Muscle of leg (tissue), 11 donors: ENCODE results near the gene GRIK2. TPM values are rescaled to one million over a fixed set of nuclear protein-coding genes. Genes with fewer than 3 reads are reported as not detected.

ENCODE experiments used
- DNase-seq: peaks from one replicate; pipeline ENCODE4 v3.0.0; 2013
- H3K27ac ChIP-seq: one replicate; pipeline ENCODE4 v1.5.1; 2013; ENCODE audit warnings: mild to moderate bottlenecking, low read length, control low read depth
- H3K27me3 ChIP-seq: one replicate; pipeline ENCODE4 v1.6.1; 2013; ENCODE audit warnings: low read length; ENCODE audit not compliant: control insufficient read depth, insufficient read depth
- H3K36me3 ChIP-seq: one replicate; pipeline ENCODE4 v1.6.1; 2013; ENCODE audit warnings: low read length; ENCODE audit not compliant: control insufficient read depth, insufficient read depth
- H3K4me1 ChIP-seq: one replicate; pipeline ENCODE4 v1.6.1; 2013; ENCODE audit warnings: low read length; ENCODE audit not compliant: control insufficient read depth, insufficient read depth
- H3K4me3 ChIP-seq: one replicate; pipeline ENCODE4 v1.5.1; 2013; ENCODE audit warnings: low read length, control low read depth
- H3K9me3 ChIP-seq: replicated peaks from 2 replicates; pipeline ENCODE4 v1.6.1; 2013; ENCODE audit warnings: low read depth, low read length; ENCODE audit not compliant: control insufficient read depth
- WGBS: methylation state at CpG from one replicate; pipeline ENCODE4 v1.1.5; 2013; ENCODE audit warnings: missing lambda C conversion rate; ENCODE audit not compliant: insufficient coverage; 5-methylcytosine and 5-hydroxymethylcytosine counted together
- polyA plus RNA-seq, 8 donors: library from polyadenylated mRNA; unstranded; fragments of 120-200 nt; gene quantifications; one replicate each; pipeline versions ENCODE4 v1.2.1 to v1.2.3, GENCODE V29; 2013; ENCODE audit warnings: inconsistent platforms in 1 of 8, low replicate concordance in 1 of 8; ENCODE audit not compliant: insufficient read length in 8 of 8, insufficient read depth in 1 of 8
- total RNA-seq: library from RNA; stranded (reverse); fragments of 120-200 nt; gene quantifications from one replicate; pipeline ENCODE4 v1.2.4, GENCODE V29; 2013

The GRIK2 gene
- total and polyA plus RNA-seq, 9 donors = 1.2 to 4.0 (median 1.9) TPM

DNA sequence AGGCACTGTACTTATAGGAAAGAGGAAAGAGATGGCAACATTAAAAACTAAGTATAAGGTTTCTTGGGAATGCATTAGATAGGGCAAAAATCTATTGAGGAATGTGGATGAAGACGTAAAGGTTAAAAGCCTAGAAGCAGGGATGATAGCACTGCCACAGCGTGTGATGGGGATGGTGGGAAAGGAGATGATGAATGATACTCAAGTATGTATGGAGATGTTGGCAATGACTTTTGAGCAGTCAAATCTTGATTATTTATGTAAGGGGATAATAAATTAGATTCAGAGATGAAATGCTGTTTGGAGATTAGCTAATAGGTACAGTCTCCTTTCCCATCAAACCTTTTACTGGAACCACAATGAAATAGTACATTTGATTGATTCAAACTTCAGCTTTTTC, 432.8 kb downstream of the GRIK2 start:
- Histone ChIP-seq H3K4me3 (no peak overlapping the region), H3K9me3 (peaks cover 3% of the 10 kb centered on the region), H3K27ac (no peak overlapping the region), H3K4me1 (no peaks in the 10 kb centered on the region), H3K27me3 (no peaks in the 10 kb centered on the region), H3K36me3 (no peaks in the 10 kb centered on the region)
- 80% methylated on average over 2 of the region's 2 CpGs for WGBS
- no peak for DNase-seq

DNA sequence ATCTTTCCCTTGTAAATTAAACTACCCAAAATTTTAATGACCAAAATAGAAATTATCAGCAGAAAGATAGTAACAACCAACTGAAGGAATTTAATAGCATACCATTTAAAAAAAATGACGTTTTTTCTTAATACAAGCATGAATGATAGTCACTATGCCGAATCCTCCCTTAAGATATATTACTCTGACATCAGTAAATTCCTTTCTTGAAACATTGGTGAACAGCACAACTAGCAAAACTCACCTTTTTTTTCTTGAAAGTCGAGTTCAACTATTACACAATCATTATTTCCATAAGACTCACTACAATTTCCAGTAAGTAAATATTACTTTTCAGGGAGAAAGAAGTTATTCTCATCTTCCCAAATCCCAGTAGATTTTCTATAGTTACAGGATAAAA, 433.2 kb downstream of the GRIK2 start:
- DNase-seq = peak; percentile 12
- Histone ChIP-seq H3K4me1 (no peaks in the 10 kb centered on the region), H3K36me3 (no peaks in the 10 kb centered on the region), H3K27me3 (no peaks in the 10 kb centered on the region), H3K9me3 (peaks cover 3% of the 10 kb centered on the region), H3K4me3 (no peak overlapping the region), H3K27ac (no peak overlapping the region)
- no CpG with 5 or more reads among the region's 3 CpGs for WGBS

DNA sequence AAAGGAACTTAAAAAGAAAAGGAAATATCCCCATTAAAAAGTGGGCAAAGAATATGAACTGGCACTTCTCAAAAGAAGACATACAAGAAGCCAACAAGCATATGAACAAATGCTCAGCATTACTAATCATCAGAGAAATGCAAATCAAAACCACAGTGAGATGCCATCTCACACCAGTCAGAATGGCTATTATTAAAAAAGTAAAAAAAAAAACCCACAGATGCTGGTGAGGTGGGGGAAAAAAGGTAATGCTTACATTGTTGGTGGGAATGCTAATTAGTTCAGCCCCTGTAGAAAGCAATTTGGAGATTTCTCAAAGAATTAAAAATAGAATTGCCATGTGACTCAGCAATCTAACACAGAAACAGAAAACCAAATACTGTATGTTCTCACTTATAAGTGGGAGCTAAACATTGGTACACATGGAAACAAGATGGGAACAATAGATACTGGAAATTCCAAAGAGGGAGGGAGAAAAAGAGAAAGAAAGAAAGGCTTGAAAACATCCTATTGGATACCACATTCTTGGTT, 437.1 kb downstream of the GRIK2 start:
- no peak overlapping the region for H3K4me3 ChIP-seq
- H3K4me1 ChIP-seq = no peaks in the 10 kb centered on the region
- H3K9me3 ChIP-seq = peaks cover 3% of the 10 kb centered on the region
- H3K27me3 ChIP-seq = no peaks in the 10 kb centered on the region
- no peak overlapping the region for H3K27ac ChIP-seq
- DNase-seq = no peak
- no peaks in the 10 kb centered on the region for H3K36me3 ChIP-seq

DNA sequence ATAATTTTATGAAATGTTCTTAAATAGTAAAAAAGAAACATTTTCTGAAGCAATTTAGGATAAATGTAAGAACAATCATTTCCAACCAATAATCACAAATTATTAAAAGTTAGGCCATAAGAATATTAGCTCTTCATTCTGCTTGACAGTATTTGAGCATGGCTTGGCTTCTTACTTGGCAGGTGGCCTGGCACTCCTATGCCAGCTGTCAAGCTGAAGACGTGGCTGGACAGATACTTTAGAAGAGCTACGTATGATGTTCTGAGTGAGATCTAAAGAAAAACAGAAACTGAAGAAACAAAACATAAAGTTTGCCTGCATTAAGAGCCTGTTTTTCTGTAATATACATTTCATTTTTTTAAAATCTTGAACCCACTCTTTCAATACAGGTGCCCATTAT, 438.9 kb downstream of the GRIK2 start:
- DNase-seq = peak; percentile 1
- H3K27ac ChIP-seq = no peak overlapping the region
- 20% methylated on average over 1 of the region's 2 CpGs for WGBS

DNA sequence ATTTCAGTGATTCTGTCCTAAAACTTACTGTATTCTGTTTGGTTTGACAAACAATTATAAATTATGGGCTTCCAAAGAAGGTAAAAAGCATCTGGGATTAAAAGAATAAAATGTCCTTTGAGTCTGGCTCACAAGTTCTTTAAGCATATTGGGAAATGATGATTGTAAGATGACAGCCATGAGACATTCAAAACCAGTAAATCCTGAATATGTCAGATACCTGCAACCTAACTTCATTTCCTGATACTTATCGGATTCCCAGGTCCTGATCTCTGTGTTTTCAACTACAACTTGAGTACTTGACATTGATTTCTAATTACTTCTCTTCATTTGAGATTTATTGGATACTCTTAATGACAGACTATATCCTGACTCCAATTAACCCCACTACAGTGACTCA, 446.6 kb downstream of the GRIK2 start:
- no CpG with 5 or more reads among the region's 1 CpG for WGBS
- H3K9me3 ChIP-seq = no peaks in the 10 kb centered on the region
- no peaks in the 10 kb centered on the region for H3K36me3 ChIP-seq
- no peak for DNase-seq
- no peak overlapping the region for H3K4me3 ChIP-seq
- H3K27me3 ChIP-seq = no peaks in the 10 kb centered on the region
- H3K27ac ChIP-seq = no peak overlapping the region
- H3K4me1 ChIP-seq = no peaks in the 10 kb centered on the region

More for the DNA sequence above, 438.9 kb downstream of the GRIK2 start:
- Histone ChIP-seq H3K36me3 (no peaks in the 10 kb centered on the region), H3K9me3 (peaks cover 3% of the 10 kb centered on the region), H3K4me1 (no peaks in the 10 kb centered on the region), H3K4me3 (no peak overlapping the region), H3K27me3 (no peaks in the 10 kb centered on the region)

DNA sequence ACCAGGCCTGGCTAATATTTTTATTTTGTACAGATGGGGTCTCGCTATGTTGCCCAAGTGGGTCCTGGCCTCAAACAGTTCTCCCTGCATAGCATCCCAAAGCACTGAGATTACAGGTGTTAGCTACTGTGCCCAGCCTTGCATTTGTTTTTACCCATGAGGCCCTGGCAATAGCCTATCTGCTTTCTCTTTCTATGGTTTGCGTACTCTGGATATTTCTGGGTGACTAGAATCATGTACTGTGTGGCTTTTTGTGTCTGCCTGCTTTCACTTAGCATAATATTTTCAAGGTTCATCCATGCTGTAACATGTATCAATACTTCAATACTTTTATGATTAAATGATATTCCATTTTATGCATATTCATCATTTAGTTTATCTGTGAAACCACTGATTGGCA, 451.7 kb downstream of the GRIK2 start:
- H3K36me3 ChIP-seq = no peaks in the 10 kb centered on the region
- WGBS = no CpG with 5 or more reads among the region's 2 CpGs
- H3K4me1 ChIP-seq = no peaks in the 10 kb centered on the region
- H3K27ac ChIP-seq = no peak overlapping the region
- no peak for DNase-seq
- no peaks in the 10 kb centered on the region for H3K27me3 ChIP-seq
- H3K4me3 ChIP-seq = no peak overlapping the region
- H3K9me3 ChIP-seq = no peaks in the 10 kb centered on the region

DNA sequence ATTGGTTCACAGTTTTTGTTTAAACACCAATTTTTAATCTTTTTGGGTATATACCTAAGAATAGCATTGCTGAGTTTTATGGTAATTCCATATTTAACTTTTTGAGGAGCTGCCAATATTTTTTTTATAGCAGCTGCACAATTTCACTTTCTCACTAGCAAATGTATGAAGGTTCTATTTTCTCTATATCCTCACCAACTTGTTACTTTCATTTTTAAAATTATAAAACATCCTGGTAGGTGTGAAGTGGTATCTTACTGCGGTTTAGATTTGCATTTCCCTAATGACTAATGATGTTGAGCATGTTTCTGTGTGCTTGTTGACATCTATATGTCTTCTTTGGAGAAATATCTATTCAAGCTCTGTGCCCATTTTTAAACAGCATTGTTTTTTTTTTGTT, 452.1 kb downstream of the GRIK2 start:
- Histone ChIP-seq H3K4me3 (no peak overlapping the region), H3K27me3 (no peaks in the 10 kb centered on the region), H3K9me3 (no peaks in the 10 kb centered on the region), H3K36me3 (no peaks in the 10 kb centered on the region), H3K27ac (no peak overlapping the region), H3K4me1 (no peaks in the 10 kb centered on the region)
- peak; percentile 1 for DNase-seq
- WGBS = no CpG with 5 or more reads among the region's 1 CpG

DNA sequence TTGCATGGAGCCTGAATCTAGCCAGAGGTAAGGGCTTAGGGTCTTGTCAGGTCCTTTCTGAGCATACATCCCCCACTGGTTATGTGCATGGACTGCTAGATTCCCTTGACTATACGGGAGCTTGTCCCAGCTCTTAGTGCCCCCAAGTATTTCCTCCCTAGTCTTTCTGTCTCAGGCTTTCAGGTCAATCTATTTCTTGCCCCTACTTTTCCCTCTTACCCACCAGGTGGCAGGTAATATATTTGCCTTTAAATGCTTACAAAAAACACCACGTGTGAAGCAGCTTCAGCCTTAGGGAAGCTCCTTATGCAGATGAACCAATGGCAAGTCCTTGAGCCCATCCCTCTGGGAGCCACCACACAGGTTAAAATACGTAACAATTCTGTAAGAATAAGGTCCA, 454.2 kb downstream of the GRIK2 start:
- Histone ChIP-seq H3K27ac (no peak overlapping the region), H3K36me3 (no peaks in the 10 kb centered on the region), H3K4me3 (no peak overlapping the region), H3K27me3 (no peaks in the 10 kb centered on the region), H3K4me1 (no peaks in the 10 kb centered on the region), H3K9me3 (no peaks in the 10 kb centered on the region)
- no peak for DNase-seq
- no CpG with 5 or more reads among the region's 3 CpGs for WGBS

DNA sequence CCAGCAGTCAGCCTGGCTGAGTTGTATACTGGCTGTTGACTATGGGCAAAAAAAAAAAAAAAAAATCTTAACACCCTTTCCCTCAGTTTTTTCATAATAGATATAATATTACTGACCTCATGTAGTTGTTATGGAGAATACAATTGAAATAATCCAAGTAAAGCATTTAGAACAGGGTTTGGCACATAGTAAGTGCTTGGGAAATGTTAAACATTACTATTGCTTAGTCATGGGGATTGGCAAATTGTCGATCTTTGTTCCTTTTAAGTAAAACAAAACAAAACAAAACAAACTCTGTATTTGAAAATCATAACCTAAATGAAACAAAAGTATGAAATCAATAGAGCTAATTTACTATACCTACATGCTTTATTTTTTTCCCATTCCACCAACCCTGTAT, 458.4 kb downstream of the GRIK2 start:
- H3K27me3 ChIP-seq = no peaks in the 10 kb centered on the region
- no peak for DNase-seq
- H3K27ac ChIP-seq = no peak overlapping the region
- H3K9me3 ChIP-seq = no peaks in the 10 kb centered on the region
- H3K36me3 ChIP-seq = no peaks in the 10 kb centered on the region
- no peaks in the 10 kb centered on the region for H3K4me1 ChIP-seq
- no peak overlapping the region for H3K4me3 ChIP-seq
- no CpG with 5 or more reads among the region's 1 CpG for WGBS

DNA sequence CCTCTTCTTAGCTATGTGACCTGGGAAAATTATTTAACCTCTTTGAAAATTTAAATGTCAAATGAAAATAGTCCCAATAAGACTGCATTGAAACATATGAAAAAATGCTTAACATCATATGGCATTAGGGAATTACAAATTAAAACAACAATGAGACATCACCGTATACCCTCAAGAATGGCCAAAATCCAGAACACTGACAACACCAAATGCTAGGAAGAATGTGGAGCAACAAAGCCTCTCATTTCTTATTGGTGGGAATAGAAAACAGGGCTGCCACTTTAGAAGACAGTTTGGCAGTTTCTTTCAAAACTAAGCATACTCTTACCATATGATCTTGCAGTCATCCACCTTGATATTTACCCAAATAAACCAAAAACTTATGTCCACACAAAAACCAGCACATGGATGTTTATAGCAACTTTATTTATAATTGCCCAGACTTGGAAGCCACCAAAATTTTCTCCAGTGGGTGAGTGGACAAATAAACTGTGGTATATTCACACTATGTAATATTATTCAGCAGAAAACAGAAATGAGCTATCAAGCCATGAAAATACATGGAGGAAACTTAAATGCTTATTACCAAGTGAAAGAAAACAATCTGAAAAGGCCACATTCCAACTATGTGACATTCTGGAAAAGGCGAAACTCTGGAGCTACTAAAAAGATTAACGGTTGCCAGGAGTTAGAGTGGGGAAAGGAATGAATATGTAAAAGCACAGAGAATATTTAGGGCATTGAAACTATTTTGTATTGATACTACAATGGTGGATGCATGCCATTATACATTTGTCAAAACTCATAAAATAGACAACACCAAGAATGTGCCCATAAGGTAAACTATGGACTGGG, 459.9 kb downstream of the GRIK2 start:
- no peaks in the 10 kb centered on the region for H3K9me3 ChIP-seq
- no CpG with 5 or more reads among the region's 3 CpGs for WGBS
- no peaks in the 10 kb centered on the region for H3K36me3 ChIP-seq
- no peaks in the 10 kb centered on the region for H3K4me1 ChIP-seq
- no peaks in the 10 kb centered on the region for H3K27me3 ChIP-seq
- no peak for DNase-seq
- H3K4me3 ChIP-seq = no peak overlapping the region
- H3K27ac ChIP-seq = no peak overlapping the region
